Adrenal gland (tissue), 5 donors: Measurements from ENCODE around the gene HNRNPL.
"Not testable (repeated sequence)": the region's sequence is repeated elsewhere in the genome, so short reads cannot be mapped to it uniquely, and the experiment has no call there.

ENCODE experiments used
- POLR2A ChIP-seq, 2 donors: fragments of 450-650 bp; IDR thresholded peaks; one replicate each; pipeline ENCODE4 v1.6.1; 2017; ENCODE audit warnings: antibody characterized with exemption in 2 of 2, mild to moderate bottlenecking in 2 of 2, moderate library complexity in 1 of 2
- TF ChIP-seq, protein P1 (sequence below), 6 experiments: fragments of 450-650 bp in 4 of 6; fragments of 200-600 bp in 2 of 6; sonication (generic) in 1 of 6; IDR thresholded peaks; 1 replicate in 5 of 6; 2 replicates in 1 of 6; pipeline versions ENCODE4 v1.5.1 to v1.8.0; 2016 to 2021; ENCODE audit warnings: antibody characterized with exemption in 6 of 6, mild to moderate bottlenecking in 2 of 6, moderate library complexity in 1 of 6
- donor health status: DM: no; HTN: no; CAD: no.

GRCh38 chr19:38791451-38792064 is 58.2 kb downstream of the HNRNPL start:
- TF ChIP-seq, protein P1, sequence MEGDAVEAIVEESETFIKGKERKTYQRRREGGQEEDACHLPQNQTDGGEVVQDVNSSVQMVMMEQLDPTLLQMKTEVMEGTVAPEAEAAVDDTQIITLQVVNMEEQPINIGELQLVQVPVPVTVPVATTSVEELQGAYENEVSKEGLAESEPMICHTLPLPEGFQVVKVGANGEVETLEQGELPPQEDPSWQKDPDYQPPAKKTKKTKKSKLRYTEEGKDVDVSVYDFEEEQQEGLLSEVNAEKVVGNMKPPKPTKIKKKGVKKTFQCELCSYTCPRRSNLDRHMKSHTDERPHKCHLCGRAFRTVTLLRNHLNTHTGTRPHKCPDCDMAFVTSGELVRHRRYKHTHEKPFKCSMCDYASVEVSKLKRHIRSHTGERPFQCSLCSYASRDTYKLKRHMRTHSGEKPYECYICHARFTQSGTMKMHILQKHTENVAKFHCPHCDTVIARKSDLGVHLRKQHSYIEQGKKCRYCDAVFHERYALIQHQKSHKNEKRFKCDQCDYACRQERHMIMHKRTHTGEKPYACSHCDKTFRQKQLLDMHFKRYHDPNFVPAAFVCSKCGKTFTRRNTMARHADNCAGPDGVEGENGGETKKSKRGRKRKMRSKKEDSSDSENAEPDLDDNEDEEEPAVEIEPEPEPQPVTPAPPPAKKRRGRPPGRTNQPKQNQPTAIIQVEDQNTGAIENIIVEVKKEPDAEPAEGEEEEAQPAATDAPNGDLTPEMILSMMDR (IDR thresholded peaks at IDR 0.05): not testable (repeated sequence)
- not testable (repeated sequence) for TF ChIP-seq POLR2A (IDR thresholded peaks at IDR 0.05)
